Activated B cell treated with CpG ODN at 0.5 μM for 24 hours (primary cell): ENCODE measurements around the gene ZNF711. TPM values are rescaled to one million over a fixed set of nuclear protein-coding genes. Genes with fewer than 3 reads are reported as not detected.
"Not testable (repeated sequence)": the region's sequence is repeated elsewhere in the genome, so short reads cannot be mapped to it uniquely, and the experiment has no call there.

Experiments
- ATAC-seq: fragments of 200-7000 bp; cut with Tn5 transposase; one replicate; pipeline ENCODE4 v1.10.0; 2021; ENCODE audit warnings: low read depth, mild to moderate bottlenecking, moderate library complexity
- CTCF ChIA-PET: fragments of 350-600 bp; sonication (Branson Sonifier 250); formaldehyde crosslinking; loops from one replicate; lab custom pipeline; 2021; ENCODE audit warnings: antibody characterized with exemption; lab: Charles Lee
- POLR2A ChIA-PET: fragments of 350-600 bp; sonication (Branson Sonifier 250); formaldehyde crosslinking; loops from one replicate; lab custom pipeline; 2021; ENCODE audit warnings: antibody characterized with exemption; lab: Charles Lee
- DNase-seq: peaks from one replicate; pipeline ENCODE4 v3.0.0; 2022
- H3K27ac Mint-ChIP-seq: one replicate; pipeline ENCODE4 v1.8.0; 2020; ENCODE audit warnings: mixed read lengths
- H3K27me3 Mint-ChIP-seq: one replicate; pipeline ENCODE4 v1.8.0; 2021; ENCODE audit warnings: mixed read lengths
- H3K36me3 Mint-ChIP-seq: one replicate; pipeline ENCODE4 v1.8.0; 2021; ENCODE audit warnings: low read depth, mixed read lengths
- H3K4me1 Mint-ChIP-seq: one replicate; pipeline ENCODE4 v1.8.0; 2021; ENCODE audit warnings: mixed read lengths
- H3K4me3 Mint-ChIP-seq: one replicate; pipeline ENCODE4 v1.8.0; 2020; ENCODE audit warnings: mild to moderate bottlenecking, mixed read lengths
- H3K9me3 Mint-ChIP-seq: one replicate; pipeline ENCODE4 v1.8.0; 2020; ENCODE audit warnings: mixed read lengths
- intact Hi-C: fragments of 100-400 bp; cut with micrococcal nuclease; formaldehyde crosslinking; loops from one replicate; pipeline ENCODE4 v1.15.1; 2024
- total RNA-seq: library from RNA; stranded (reverse); gene quantifications from 2 replicates; pipeline ENCODE4 v1.2.3, GENCODE V29; 2022
- TF ChIP-seq, protein P1 (sequence below): fragments of 200-600 bp; IDR thresholded peaks from one replicate; pipeline ENCODE4 v1.8.0; 2022; ENCODE audit warnings: antibody characterized with exemption, mild to moderate bottlenecking

Gene ZNF711
- total RNA-seq, 1 donor from 2014 or later: 3.5 TPM

DNA sequence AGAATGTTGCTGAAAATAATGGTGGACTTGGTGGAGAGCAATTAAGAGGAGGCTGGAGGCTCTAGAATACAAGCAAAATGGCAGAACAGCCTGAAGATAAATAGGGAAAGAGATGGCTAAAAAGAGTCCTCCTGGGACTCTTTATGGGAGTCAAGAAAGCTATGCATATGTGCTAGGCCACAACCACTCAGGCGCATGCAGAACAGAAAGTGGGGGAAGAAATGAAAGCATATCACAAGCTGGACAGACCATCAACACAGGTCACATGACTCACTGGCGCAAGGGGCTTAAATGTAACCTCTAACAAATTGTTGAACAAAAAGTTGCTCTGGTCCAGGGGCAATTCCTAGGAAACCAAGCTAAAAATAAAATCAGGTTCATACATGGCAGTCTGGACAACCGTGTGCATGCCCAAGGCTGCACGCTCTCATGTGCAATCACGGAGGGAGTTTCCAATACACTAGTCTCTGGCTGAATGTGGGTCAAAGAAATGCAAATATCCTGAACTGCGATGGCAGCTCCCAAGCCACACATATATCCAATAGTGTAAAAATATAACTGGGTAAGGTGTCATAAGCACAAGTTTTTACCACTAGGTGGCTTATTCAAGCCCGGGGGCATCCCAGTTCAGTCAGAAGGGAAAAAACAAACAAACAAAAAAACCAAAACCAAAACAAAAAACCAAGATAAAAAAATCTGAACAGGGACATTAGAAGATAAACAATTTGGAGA is 45.4 kb downstream of the ZNF711 start:
- no peak for ATAC-seq
- peaks cover 13% of the 10 kb centered on the region for H3K9me3 Mint-ChIP-seq
- TF ChIP-seq, protein P1, sequence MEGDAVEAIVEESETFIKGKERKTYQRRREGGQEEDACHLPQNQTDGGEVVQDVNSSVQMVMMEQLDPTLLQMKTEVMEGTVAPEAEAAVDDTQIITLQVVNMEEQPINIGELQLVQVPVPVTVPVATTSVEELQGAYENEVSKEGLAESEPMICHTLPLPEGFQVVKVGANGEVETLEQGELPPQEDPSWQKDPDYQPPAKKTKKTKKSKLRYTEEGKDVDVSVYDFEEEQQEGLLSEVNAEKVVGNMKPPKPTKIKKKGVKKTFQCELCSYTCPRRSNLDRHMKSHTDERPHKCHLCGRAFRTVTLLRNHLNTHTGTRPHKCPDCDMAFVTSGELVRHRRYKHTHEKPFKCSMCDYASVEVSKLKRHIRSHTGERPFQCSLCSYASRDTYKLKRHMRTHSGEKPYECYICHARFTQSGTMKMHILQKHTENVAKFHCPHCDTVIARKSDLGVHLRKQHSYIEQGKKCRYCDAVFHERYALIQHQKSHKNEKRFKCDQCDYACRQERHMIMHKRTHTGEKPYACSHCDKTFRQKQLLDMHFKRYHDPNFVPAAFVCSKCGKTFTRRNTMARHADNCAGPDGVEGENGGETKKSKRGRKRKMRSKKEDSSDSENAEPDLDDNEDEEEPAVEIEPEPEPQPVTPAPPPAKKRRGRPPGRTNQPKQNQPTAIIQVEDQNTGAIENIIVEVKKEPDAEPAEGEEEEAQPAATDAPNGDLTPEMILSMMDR: no peak
- H3K27me3 Mint-ChIP-seq: no peaks in the 10 kb centered on the region
- no peak overlapping the region for H3K27ac Mint-ChIP-seq
- intact Hi-C loops: no loop called here
- CTCF ChIA-PET: no interaction called here
- POLR2A ChIA-PET: no interaction called here
- H3K36me3 Mint-ChIP-seq: peaks cover 3% of the 10 kb centered on the region
- peaks cover 1% of the 10 kb centered on the region for H3K4me1 Mint-ChIP-seq
- H3K4me3 Mint-ChIP-seq: no peak overlapping the region
- no peak for DNase-seq

DNA sequence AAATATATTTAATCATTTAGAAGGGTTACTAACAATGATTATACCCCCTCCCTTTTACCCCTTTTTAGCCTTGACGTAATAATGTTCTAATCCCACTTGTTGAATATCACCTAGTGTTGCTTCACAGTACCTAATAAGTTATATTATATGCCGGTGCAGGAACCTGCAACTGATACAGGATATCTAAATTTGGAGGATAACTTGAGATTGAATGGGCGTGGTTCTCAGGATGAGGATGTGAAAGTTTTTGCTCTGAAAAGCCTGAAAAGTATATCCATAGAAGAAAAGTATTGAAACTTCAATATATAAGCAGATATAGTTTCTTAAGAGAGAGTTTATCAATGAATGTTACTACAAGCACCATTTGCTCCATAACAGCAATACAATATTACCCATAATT is 59.8 kb downstream of the ZNF711 start:
- Mint-ChIP-seq H3K9me3 (no peaks in the 10 kb centered on the region), H3K27me3 (no peaks in the 10 kb centered on the region), H3K36me3 (no peaks in the 10 kb centered on the region), H3K4me1 (peaks cover 24% of the 10 kb centered on the region), H3K4me3 (peak overlapping the region; percentile 16), H3K27ac (no peak overlapping the region)
- CTCF ChIA-PET: no interaction called here
- ATAC-seq: peak; percentile 21
- DNase-seq: no peak
- intact Hi-C loops: no loop called here
- POLR2A ChIA-PET: no interaction called here
- TF ChIP-seq, protein P1: no peak

DNA sequence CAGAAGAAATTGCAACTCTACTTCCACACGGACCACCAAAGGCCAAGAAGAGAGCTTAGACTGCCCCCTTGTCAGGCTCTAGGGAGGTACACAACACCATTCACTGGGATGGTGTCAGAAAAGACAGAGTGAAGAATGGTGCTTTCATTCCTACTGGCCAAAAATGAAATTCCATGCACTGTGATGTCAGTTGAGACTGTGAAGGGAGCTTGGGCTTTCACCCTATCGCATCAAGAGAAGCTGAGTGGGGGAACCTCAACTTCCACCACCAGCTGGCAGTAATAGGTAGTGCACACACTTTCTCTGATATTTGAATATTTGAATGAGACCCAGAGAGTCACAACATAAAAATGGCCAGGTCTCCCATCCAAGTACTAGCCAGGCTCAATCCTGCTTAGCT is 65.9 kb downstream of the ZNF711 start:
- no peaks in the 10 kb centered on the region for H3K36me3 Mint-ChIP-seq
- no peaks in the 10 kb centered on the region for H3K9me3 Mint-ChIP-seq
- DNase-seq: no peak
- no peak for ATAC-seq
- H3K4me1 Mint-ChIP-seq: peaks cover 12% of the 10 kb centered on the region
- TF ChIP-seq, protein P1: no peak
- intact Hi-C loops: no loop called here
- ChIA-PET CTCF (no interaction called here), POLR2A (no interaction called here)
- no peak overlapping the region for H3K4me3 Mint-ChIP-seq
- H3K27me3 Mint-ChIP-seq: no peaks in the 10 kb centered on the region
- no peak overlapping the region for H3K27ac Mint-ChIP-seq

DNA sequence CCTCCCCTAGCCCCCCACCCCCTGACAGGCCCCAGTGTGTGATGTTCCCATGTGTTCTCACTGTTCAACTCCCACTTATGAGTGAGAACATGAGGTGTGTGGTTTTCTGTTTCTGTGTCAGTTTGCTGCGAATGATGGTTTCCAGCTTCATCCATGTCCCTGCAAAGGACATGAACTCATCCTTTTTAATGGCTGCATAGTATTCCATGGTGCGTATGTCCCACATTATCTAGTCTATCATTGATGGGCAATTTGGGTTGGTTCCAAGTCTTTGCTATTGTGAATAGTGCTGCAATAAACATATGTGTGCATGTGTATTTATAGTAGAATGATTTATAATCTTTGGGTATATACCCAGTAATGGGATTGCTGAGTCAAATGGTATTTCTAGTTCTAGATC is 67.6 kb downstream of the ZNF711 start:
- not testable (repeated sequence) for ATAC-seq

More for the DNA sequence above, 67.6 kb downstream of the ZNF711 start:
- H3K4me3 Mint-ChIP-seq, intact Hi-C loops, POLR2A ChIA-PET, H3K27me3 Mint-ChIP-seq, H3K36me3 Mint-ChIP-seq, DNase-seq, H3K9me3 Mint-ChIP-seq, CTCF ChIA-PET, H3K4me1 Mint-ChIP-seq, H3K27ac Mint-ChIP-seq: not testable (repeated sequence)

Other genes with a start within 250 kb of the ZNF711 start
- 13.4 and 14.6 TPM in 2 replicates for gene APOOL, start 240.1 kb upstream of the ZNF711 start, total RNA-seq
- gene SATL1, start 212 bp upstream of the ZNF711 start, total RNA-seq: not detected in 2 replicates
- gene POF1B, start 135.7 kb downstream of the ZNF711 start, total RNA-seq: 1.0 and 1.3 TPM in 2 replicates